GM21526 (cell line): Measurements from ENCODE around the gene SOCS3.

ENCODE experiments used
- ATAC-seq: cut with Tn5 transposase; IDR thresholded peaks from one replicate; pipeline ENCODE4 v1.9.1; 2021; ENCODE audit warnings: moderate library complexity; ENCODE audit not compliant: unreplicated experiment, low FRiP score

Gene SOCS3

DNA sequence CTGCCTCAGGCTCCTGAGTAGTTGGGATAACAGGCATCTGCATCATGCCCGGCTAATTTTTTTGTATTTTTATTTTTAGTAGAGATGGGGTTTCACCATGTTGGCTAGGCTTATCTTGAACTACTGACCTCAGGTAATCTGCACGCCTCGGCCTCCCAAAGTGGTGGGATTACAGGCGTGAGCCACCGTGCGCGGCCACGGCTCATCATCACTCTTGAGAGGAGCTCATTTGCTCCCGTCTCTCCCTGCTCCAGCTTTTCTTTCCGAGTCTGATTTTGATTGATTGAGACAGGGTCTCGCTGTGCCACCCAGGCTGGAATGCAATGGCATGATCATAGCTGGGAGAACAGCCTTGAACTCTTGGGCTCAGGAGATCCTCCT is 31.2 kb upstream of the SOCS3 start:
- no peak for ATAC-seq

DNA sequence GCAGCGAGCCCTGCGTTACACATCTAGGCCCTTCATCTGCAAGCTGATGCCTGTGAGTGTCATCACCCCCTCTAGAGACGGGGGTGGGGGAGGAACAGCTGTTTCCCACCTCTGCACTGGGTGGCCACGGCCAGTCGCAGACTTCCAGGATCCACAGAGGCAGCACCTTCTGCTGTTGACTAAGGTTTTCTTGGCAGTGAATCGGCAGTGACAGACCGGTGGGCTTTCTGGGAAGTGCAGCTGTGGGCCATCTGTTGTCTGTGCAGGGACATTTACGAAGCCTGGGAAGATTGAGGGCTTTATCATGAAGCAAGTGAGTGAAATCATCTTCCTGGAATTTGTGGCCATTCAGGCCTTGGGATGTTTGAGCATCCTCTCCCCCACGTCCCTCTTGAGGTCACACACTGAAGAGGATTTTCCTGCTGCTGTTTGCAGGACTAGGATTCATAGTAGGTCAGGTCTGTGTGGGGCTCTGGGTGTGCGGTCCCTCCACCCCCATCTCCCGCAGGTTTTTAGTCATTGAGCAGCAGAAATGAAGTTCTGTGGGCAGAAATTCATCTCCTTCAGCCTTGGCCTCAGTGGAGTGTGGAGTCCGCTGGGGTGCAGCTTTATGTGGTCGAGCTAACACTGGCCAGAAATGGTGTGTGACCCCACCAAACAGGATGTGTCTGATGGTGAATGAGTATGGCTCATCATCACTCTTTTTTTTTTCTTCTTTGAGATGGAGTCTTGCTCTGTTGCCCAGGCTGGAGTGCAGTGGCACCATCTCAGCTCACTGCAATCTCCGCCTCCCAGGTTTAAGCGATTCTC is 30.6 kb upstream of the SOCS3 start:
- no peak for ATAC-seq

DNA sequence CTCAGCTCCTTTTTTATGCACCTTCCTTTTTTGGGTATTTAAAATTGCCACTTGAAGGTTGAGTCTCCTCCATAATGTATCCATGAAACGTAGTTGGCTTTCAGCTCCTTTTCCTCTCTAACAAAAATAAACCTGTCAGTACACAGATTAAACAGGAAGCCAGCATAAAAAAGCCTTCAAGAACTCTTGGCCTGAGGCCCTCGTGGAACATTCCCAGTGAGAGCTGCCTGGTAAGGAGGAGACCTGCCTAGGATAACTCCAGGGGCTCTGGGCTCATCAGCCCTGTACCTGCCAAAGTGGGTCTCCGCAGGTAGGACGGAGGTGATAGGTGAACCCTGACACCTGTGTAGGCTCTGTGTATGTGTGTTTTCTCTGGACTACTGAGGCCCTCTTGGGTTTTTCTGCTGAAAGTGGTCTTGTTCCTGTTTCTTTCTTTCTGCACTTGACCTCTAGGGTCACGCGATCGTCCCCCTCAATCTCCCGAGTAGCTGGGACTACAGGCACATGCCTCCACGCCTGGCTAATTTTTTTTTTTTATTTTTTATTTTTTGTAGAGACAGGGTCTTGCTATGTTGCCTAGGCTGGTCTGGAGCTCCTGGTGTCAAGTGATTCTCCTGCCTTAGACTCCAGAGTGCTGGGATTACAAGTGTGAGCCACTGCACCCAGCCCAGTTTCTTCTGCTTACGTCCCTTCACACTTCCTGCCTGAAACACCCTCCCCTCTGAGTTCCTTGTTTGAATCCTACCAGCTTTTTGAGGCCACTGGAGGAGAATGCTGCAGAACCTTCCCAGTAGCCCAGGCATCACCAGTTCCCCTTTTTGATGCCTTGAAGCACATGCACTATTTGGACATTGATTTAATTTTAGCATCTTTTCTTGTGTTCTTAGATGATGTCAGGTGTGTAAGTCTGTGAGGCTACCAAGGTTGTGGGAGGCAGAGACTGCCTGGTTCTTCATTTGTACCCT is 28.4 kb upstream of the SOCS3 start:
- ATAC-seq, result peak; percentile 43

DNA sequence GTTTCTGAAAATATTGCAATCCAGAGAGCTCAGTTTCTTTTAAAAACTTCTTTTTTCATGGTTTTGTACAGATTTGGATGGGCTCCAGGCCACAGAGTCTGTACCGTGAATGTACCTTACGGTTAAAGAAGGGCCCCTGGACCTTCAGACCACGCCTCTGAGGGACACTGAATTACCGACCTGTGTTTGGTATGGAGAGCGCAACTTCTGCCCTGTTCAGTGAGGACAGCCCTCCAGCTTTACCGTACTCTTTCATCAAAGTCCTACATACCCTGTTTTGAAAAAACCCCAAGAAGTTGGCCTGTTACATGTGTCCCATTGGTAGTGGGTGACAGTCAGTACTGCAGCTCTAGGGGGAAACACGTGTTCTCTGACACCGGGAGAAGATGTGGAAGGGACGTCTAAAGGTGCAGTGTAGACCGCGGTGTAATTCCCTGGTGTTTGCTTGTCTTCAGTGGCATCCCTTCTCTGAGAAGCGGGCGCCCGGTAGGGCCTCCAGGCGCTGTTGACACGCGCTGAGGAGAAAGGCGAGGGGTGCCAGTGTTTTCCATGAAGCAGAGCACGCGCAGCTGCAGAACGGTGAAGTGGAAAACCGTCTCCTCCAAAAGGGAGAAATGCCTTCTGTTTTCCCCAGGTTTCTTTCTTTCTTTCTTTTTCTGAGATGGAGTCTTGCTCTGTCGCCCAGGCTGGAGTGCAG is 24.8 kb upstream of the SOCS3 start:
- ATAC-seq, result no peak

DNA sequence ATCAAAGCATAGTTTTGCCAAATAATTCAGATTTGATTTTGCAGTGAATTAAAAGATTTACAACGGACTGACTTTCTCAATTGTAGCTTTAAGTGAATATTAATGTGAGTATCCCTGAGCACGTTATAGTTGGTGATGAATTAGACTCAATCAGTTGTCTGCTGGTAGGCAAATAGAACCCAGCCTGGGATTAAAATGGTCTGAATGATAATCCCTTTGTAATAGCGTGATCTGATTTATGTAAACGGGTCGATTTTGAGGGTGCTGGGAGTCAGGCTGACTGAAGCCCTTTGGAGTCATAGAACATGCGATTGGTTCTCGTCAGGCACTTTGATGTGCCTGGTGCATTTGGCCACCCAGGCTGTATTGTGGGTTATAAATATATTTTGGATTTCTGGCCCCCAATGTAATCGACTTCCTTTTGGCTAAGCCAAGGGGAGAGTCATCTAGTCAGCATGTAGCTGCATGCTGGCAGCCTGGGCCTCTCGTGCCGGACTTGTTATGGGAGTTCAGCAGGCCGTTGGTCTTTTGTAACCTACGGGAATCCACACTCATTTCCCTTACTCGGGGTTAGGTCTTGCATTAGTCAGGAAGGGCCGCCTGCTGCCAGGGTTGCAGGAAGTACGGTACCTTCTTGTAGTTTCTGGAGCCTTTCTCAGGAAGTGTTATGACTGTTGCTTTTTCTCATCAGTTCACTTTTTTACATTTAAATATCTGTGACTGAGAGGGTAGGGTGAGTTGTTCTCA is 24.0 kb upstream of the SOCS3 start:
- no peak for ATAC-seq

DNA sequence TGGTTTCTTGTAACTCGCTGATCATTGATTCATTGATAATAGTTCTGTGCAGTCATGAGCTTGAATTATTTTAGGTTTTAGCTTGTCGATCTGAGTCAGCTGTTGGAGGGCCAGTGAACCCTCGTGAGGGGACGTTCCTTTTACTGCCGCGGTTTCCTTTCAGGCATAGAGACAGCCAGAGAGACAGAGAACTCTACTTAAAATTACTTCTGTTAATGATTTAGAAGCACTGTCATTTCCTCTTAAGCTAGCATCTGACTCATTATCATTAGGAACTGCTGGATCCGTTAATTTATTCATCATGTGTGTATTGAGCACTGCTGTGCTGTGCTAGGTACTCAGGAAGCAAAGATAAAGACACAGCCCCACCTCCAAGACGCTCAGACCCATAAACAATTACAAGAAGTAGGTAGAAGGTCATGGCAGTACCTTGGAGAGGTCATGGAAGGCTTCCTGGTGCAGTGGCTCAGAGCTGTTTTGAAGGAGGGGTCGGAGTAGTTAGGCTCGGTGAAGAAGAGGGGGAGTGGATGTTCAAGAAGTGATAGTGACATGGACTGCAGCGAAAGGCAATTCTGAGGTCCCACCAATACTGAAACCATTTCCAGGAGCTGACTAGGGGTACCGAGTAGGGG is 21.8 kb upstream of the SOCS3 start:
- ATAC-seq, result no peak

DNA sequence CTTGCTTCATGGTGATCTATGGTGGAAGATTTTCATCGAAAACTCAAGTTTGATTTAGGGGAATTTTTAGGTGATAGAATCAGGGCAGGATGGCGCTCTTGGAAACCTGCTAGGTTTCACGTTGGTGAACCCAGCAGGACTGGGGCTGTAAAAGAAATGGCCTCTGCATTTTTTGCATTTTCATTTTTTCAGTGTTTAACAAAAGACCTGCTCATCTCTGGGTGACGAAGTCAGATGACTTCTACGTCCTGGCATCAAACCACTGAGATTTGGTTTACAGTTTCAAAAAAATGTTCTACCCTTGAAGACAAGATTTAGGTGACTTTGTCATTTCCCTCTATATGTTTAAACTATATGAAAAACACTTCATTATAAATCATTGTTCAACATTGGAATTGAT is 20.5 kb upstream of the SOCS3 start:
- no peak for ATAC-seq

DNA sequence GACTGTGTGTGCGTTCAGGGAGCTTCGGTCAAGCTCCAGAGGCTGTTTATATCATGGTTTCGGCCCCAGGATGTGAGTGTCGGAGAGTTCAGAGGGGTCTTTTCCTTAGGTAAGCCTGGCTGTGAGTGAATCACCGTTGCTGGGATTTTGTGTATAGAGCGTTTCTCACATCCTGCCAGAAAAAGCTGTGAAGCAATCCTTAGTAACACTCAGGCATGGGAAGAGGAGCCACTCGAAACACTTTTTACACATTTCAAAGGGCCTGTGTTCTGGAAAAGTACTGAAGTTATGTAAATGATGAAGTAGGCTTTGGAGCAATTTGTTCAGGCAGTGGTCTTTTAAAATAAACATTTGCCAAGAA is 19.2 kb upstream of the SOCS3 start:
- no peak for ATAC-seq

DNA sequence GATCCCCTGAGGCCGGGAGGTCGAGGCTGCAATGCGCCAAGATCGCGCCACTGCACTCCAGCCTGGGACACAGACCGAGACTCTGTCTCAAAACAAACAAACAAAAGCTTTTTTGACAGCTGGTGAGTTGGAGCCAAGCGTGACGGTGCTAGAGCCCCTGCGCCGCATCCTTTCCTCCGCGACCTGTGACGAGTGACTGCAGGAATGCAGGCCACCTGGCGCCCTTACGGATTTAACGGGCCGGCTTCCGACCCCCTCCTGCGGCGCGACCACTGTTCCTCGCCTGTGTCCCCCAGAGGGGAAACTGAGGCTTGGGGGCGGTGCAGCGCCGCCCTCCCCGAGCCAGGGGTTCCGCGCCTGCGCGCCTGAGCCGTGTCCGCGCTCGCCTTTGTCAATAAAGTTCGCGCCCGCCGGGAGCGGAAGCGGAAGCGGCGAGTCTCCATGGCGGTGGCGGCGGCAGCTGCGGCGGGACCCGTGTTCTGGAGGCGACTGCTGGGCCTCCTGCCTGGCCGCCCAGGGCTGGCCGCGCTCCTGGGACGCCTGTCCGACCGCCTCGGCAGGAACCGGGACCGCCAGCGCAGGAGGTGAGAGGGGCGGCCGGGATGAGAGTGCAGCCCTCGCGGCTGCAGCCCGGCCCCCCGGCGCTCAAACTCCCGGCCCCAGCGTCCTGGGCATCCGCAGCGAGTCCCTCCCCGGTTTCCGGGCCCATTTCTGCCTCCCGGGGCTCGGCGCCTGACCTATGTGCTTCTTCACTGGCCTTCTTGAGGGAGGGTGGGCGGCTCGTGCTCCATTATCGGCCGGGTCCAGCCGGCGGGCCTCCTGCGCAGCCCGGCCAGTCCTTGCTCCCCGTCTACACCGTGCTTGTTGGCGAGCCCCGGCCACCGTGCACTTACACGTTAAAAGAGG is 18.6 kb upstream of the SOCS3 start, which contains the start of gene PGS1:
PGS1 (plus strand) TSS at position 425 of the 906 bp plus-strand sequence; CDS start at position 442, 17 bp downstream.
- ATAC-seq, result no peak

DNA sequence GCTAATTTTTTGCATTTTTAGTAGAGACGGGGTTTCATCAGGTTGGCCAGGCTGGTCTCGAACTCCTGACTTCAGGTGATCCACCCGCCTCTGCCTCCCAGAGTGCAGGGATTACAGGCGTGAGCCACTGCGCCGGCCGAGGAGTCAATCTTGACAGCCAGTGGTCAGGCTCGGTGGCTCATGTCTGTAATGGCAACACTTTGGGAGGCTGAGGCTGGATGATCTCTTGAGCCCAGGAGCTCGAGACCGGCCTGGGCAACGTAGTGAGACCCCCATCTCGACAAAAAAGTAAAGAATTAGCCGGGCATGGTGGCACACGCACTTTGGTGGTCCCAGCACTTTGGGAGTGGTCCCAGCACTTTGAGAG is 18.0 kb upstream of the SOCS3 start:
- ATAC-seq, result no peak

DNA sequence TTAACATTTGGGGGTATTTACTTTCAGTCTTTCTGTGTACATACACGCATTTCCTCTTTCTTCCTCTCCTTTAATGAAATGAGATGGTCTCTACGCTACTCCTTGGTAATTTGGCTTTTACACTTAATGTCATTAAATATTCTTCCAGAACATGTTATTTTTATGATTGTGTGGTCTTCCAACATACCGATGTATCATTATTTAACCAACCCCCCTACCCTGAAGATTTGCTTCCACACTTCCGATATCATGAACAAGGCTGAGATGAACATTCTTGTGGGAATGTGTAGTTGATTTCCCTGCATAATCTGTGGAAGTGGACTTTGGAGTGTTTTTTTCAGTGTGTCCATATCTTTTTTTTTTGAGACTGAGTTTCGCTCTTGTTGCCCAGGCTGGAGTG is 16.3 kb upstream of the SOCS3 start:
- ATAC-seq, result no peak

DNA sequence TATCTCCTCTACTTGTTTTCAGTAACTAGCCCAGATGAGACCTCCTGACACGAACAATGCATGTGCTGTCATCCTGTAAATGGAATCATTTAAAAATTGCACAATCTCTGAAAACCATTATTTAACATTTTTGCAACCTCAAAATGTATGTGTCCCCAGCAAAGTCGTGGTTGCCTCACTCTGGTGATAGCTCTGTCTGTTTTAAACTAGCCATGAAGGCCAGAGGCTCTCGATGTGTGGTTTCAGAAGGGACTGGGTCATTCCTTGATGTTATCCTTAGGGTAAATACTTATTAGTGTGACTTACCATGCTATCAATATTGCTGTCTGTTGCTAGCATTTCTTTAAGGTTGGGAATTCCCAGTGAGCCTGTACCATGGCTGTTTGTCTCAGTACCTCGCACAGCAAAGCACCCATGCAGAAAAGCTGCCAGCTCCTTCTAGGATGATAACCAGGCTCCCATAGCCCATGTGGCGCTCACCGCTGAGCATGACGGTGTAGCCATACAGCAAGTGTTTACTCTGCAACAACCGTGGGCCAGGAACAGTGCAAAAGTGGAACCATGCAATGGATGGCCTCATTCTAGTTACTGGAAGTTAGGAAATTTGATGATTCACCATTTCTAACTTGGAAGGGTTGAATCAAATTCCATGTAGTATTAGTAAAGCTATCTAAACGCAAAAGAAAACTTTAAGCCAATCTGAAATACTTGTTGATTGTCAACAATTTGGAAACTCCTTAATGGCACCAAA is 15.7 kb upstream of the SOCS3 start:
- ATAC-seq, result no peak

DNA sequence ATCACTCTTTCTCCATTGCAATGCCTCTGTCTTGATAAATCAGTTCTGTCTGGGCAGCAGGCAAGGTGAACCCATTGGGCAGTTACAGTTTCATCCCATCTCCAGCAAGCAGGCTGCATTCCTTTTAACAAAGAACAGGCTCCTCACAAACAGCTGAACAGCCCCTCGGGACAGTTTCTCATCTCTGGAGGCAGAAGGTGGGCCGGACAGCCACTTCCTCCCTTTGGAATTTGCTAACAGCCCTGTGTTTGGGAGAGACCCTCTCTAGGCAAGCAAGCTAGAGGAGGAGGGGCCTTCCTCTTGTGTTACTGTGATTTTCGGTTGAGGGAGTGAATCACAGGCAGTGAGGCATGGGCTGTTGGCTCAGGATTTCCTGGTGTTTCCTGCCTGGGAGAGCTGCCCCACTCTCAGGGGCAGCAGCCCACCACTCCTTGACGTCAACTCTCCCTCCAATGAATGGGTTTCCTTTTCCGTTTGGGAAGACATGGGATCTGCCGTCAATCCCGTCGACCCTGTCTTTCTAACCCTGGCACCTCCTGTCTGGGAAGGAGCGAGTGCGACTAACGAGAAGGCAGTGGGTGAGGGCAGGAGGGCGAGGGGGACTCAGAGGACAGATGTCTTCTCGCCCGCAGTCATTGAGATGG is 14.9 kb upstream of the SOCS3 start:
- ATAC-seq, result no peak

DNA sequence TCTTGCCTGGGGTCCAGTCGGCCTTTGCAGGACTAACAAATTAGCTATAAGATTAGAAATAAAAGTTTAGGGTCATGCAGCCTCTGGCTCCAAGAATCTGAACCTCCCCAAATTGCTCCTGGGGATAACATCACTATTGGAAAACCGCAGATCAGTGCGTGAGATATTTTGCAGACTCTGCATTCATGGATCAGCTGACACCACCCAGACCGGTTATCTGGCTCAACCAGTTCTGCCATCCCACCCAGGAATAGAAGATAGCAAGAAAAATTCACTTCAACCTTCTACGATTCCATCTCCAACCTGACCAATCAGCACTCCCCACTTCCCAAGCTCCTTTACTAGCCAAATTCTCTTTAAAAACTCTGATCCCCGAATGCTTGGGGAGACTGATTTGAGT is 14.3 kb upstream of the SOCS3 start:
- ATAC-seq, result no peak

DNA sequence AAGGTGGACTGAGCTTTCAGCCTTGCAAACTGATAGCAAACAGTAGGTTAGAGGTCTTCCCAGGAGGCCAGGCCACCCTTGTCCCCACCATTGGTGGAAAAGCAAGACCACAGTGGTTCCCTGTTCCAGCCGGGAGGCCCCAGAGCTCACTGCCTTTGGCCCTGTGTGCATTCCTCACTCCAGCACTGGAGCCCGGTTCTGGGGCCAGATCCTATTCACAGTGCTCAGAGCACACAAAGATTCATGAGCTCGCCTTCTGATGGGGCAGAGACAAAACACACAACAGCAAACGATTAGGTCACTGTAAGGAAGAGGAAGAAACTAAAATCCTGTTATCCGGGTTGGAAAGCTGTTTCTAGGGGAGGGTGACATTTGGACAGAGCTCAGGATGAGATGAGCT is 13.0 kb upstream of the SOCS3 start:
- ATAC-seq, result no peak

DNA sequence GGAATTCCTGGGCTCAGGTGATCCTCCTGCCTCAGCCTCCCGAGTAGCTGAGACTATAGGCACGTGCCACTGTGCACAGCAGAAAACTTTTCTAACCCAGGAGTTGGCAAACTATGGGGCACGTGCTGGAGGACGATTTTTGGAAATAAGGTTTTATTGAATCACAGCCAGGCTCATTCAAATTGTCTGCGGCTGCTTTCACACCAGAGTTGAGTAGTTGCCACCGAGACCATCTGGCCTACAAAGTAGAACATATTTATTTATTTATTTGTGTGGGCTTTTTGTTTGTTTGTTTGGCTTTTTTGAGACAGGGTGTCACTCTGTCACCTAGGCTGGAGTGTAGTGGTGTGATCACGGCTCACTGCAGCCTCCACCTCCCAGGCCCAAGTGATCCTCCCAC is 11.2 kb upstream of the SOCS3 start:
- ATAC-seq, result no peak

DNA sequence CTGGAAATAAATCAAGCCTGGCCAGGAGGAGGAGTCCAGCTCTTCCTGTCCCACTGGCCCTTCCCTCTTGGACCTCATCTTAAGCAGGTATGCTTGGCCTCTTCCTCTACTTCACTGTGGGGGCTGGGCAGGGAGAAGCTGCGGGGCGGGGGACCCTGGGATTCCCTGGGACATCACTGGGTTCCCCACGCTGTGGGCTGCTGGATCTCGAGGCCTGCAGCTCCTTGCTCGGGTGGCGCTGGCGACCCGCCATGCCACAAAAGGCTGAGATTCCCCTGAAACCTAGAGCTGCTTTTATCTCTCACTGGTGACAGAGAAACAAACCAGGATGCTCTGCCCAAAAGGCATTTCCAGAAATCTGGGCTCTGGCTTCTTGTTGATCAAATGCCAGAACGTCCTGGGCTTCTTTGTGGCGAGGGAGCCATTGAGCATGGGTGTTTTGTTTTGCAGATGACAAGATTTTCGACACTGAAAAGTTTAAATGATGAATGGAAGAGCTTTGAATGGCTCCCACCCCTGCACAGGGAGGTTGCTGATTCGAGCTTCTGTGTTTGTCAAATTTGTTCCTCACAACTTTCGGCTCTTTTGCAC is 10.0 kb upstream of the SOCS3 start:
- ATAC-seq, result no peak
